ENCODE measurements around the gene MTUS2.

Gene MTUS2

DNA sequence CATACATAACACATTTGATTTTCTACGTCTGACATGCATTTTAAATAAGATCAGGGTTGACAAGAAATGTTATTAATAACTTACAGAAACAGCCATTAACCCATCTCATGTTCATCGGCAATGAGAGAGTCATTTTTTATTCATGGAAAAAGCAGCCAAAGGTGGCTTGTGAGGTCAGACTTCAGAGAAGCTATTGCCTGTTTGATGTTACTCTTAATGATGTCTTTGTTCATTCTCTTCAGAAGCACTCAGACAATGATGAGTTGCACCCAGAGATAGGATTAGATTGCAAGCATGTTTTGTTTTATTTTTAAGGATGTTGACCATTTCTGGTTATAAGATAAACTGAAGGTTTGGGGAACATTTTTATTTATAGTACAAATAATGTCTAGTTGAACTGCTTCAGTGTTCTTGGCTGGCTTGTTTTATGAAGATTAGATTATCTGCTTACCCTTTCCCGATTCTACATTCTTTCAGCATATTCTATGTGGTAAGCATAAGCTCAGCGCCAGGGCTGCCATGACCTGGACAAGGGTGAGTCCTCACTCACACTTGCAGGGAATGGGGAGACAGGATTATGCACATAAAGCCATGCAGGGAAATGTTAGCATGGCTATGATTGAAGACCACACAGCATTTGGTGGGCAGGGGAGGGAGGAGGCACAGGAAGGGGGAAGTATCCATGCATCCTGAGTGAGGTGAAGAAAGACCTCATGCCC, 288.1 kb downstream of the MTUS2 start:
- no peak for DNase-seq (ENCODE audit: low spot score)

GRCh38 chr13:29109987-29110386, 289.8 kb downstream of the MTUS2 start:
- DNase-seq (ENCODE audit: low spot score): no peak

DNA sequence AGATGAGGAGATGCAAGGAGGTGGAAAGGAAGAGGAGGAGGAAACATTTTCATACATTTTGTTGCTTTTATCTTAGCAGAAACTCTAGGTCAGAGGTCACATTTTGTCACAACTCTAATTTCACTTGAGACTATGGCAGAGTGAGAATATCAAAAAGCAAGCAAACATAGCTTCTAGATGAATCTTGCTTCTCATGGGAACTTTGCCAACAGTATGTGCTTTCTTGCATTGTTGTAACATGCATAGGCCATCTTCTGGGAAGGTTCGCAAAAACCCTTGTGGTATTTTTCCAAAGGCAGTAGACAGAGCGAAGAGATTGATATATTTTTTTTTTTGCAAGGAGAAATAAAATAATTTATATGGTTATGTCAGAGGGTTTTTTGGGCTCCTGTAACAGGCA, 291.3 kb downstream of the MTUS2 start:
- peak; percentile 1 for DNase-seq (ENCODE audit: low spot score)

DNA sequence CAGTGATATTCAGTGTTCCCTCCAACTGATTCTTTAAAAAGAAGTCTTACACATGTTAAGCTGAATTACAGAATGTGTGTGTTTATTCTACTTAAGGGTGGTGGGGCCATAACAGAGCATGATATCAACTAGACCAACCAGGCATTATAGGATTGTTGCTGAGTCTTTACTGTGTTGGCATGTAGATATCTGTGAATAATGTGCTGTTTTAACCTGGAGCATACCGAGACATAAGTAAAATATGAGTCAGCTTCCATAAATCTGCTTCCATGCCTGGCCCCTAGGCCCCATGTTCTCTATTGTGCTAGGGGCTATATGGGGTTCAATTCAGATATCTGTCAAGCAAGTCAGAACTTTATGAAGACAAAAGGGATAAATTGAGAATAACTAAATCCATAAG, 295.7 kb downstream of the MTUS2 start:
- DNase-seq (ENCODE audit: low spot score): no peak

- no peak for DNase-seq (ENCODE audit: low spot score)
These were observed 297.5 kb downstream of the MTUS2 start for GRCh38 chr13:29117663-29118062.

DNA sequence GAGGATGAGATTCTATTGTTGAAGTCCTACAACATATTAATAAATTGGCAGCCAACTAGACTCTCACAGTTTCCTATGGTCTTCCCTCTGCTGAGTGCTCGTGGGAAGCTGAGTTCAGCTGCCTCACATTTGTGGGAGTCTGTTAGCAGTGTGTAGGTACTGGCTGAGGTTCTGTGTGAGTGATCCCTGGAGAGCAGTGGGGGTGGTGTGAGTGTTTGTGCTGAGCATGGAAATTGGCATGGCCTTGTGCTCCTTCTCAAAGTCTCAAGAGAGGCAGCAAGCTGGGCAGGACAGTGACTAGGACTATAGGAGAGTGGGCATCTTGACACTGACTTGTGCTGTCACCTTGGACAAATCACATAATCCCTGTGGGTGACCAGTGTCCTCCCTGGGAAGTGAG, 298.3 kb downstream of the MTUS2 start:
- no peak for DNase-seq (ENCODE audit: low spot score)

GRCh38 chr13:29125191-29125933, 305.2 kb downstream of the MTUS2 start:
- peak; percentile 13 for DNase-seq (ENCODE audit: low spot score)

GRCh38 chr13:29125934-29126424, 305.8 kb downstream of the MTUS2 start:
- no peak for DNase-seq (ENCODE audit: low spot score)

GRCh38 chr13:29129616-29130015, 309.5 kb downstream of the MTUS2 start:
- no peak for DNase-seq (ENCODE audit: low spot score)

DNA sequence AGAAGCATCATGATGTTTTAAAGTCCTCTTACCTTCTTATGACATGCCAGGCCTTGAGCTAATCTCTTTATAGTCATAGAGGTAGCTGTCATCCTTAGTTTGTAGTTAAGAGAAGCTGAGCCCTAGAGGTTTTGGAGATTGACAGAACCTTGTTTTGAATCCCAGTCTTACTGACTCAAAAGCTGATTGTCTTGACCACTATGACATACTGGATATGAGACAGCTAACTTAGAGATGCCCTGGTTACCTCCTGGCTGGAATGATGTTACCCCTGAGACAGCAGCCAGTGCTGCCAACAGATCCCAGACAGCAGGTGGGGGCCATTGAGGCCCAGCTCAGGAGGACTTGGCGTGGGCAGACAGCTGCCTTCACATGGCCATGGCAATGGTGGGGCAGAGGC, 311.0 kb downstream of the MTUS2 start:
- DNase-seq (ENCODE audit: low spot score): no peak

DNA sequence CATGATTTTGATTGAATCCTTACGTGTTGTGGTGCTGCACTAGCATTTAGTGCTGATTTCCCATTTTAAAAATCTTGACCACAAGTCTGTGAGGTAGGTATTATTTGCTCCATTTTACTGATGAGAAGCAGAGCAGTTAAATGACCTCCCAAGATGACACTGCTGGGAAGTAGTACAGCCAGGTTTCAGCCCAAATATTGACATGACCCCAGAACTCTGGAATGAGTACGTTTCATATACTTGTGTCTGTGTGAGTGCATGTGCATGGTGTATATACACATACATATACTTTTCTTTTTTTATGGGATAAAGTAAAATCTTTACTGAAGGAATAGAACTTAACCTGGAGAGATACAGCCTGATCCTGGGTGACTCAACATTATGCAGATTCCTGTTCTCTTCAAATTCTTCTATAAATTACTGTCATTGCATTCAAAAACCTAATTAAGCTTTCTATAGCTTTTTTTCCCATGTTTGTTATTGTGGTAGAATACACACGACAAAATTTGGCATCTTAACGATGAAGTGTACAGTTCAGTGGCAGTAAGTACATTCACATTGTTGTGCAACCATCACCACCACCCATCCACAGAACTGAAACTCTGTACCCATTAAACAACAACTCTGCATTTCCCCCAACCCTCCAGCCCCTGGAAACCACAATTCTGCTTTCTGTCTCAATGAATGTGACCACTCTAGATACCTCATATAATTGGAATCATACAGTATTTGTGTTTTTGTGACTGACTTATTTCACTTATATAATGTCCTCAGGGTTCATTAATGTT, 311.9 kb downstream of the MTUS2 start:
- DNase-seq (ENCODE audit: low spot score): no peak

DNA sequence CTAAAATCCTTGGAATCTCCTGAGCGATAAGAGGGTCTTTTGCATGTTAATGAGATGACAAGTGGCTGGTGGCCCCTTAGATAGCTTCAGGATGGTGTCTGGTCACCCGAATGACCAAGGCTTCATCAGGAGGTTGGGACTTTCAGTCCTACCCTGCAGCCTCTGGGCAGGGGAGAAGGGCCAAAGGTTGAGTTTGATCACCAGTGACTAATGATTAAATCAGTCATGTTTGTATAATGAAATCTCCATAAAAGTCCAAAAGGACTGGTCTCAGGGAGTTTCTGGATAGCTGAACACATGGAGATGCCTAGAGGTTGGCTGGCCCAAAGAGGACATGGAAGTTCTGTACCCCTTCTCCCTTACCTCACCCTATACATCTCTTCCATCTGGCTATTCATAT, 316.2 kb downstream of the MTUS2 start:
- DNase-seq (ENCODE audit: low spot score): peak; percentile 23

DNA sequence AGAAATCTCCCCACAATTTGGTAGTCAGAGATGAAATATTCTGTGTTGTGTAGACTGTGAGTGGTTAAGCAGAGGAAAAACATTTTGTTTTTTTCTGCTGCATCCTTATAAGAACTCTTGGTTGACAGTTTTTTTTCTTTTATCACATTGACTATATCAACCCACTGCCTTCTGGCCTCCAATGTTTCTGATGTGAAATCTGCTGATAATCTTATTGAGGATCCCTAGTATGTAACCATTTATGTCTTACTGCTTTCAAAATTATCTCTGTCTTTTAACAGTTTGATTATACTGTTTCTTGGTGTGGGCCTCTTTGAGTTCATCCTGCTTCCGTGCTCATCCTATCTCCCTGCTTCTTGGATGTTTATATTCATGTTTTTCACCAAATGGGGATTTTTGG, 316.9 kb downstream of the MTUS2 start:
- DNase-seq (ENCODE audit: low spot score): no peak

DNA sequence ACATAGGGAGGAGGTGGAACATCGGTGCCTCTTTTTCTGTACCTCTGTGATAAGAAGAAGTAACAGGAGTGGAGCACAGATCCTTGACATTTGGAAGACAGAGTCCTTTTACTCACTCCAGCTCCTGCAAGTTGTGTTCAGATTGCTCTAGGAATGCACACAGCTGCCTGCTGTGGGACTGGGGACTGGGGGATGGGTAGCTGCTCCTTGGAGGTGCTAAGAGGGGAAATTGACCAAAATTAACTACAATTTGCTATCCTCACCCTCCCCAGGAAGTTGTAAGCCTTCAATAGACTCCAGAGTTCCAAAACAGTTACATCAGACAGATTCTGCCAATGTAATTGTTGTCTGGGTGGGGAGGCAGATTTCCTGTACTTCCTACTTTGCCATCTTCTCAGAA, 317.9 kb downstream of the MTUS2 start:
- peak; percentile 44 for DNase-seq (ENCODE audit: low spot score)

GRCh38 chr13:29140277-29140676, 320.1 kb downstream of the MTUS2 start:
- peak; percentile 90 for DNase-seq (ENCODE audit: low spot score)

GRCh38 chr13:29143847-29144246, 323.7 kb downstream of the MTUS2 start:
- peak; percentile 9 for DNase-seq (ENCODE audit: low spot score)

DNA sequence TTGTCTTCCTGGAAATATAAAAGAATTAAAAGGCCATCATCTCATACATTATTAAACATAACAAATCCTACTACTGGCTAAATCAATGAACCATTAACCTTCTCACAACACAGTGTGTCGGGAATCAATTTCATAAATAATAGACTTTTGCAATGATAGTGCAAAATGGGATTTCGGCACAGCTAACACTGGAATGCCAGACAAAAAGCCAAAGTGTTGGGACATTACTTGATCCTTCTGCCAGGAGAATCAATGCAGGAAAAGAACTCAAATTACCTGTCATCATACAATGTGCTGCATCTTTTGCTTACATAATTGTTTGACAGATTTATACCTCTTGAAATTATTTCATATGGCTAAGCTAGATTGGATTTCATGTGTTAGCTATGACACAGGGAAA, 334.3 kb downstream of the MTUS2 start:
- no peak for DNase-seq (ENCODE audit: low spot score)

- DNase-seq (ENCODE audit: low spot score): no peak
These were observed 336.0 kb downstream of the MTUS2 start for GRCh38 chr13:29156136-29156535.

DNA sequence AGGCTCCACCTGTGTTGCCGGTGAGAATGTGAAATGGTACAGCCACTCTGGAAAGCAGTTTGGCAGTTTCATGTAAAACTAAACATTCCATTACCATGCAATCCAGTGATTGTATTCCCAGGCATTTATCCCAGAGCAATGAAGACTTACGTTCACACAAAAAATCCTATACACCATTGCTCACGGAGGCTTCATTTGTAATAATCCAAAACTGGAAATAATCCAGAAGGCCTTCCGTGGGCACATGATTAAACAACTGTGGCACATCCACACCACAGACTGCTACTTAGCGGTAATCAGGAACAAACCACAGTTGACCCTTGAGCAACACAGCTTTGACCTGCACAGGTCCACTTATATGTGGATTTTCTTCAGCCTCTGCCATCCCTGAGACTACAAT, 339.7 kb downstream of the MTUS2 start:
- no peak for DNase-seq (ENCODE audit: low spot score)

DNA sequence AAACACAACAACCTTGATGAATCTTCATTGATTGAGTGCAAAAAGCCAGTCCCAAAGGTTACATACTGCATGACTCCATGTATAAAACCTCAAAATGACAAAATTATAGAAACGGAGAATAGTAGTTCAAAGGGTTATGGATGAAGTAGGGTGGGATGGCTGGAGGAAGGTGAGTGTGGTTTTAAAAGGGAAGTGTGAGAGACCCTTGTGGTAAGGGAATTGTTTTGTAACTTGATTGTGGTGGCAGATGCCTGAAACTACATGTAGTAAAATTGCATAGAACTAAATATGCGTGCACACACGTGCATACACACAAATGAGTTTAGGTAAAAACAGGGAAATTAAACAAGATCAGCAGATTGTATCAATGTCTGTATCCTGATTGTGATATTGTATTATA, 340.7 kb downstream of the MTUS2 start:
- no peak for DNase-seq (ENCODE audit: low spot score)

GRCh38 chr13:29161676-29162075, 341.5 kb downstream of the MTUS2 start:
- no peak for DNase-seq (ENCODE audit: low spot score)

- peak; percentile 29 for DNase-seq (ENCODE audit: low spot score)
These were observed 342.6 kb downstream of the MTUS2 start for GRCh38 chr13:29162638-29163235.
